HTERT RPE-1 (cell line): ENCODE data around the gene POLL.
"Not testable (repeated sequence)": the region's sequence is repeated elsewhere in the genome, so short reads cannot be mapped to it uniquely, and the experiment has no call there.

Source experiments
- in situ Hi-C: fragments of 300-500 bp; cut with MboI; formaldehyde crosslinking; loops from 4 replicates; pipeline ENCODE4 v1.14.3; 2020; ENCODE audit warnings: low sequenced_read_pairs

POLL gene

DNA sequence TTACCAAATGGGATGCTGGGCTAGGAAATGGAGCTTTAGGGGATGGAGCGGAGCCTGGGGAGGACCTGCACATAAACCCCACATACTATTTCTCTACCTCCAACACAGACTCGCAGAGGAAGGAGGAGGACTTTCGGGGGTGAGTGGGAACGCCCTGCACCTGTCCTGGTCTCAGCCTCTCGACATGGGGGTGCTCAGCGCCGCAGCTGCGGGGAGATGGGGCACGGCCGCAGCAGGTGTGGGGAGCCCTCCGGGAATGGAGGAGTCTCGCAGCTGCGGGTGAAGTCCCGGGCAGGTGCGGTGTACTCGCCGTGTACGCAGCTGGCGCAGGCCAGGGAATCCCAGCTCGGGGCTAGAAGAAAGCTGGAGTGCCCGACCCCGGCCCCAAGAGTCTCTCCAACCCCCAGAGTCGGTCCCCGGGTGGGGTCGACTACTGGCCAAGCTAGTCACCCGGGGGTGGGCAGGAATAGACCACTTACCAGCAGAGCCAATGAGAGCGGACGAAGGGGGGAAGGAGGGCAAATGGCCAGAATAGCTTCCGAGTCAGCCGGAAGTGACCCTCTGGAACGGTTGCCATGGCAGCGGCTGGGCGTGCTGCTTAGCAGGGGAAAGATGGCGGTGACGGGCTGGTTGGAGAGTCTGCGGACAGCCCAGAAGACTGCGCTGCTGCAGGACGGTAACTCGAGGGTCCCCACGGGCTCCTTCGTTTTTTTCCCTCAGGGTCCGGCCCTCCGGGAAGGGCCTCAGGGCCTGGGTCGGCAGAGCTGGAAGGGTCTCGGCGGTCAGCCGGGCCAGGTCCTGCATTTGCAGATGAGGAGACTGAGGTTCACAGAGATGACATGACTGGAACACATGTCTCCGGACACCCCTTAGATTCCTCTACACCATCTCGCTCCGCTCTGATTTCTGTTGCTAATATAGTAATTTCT lies at the start of gene POLL, which contains the start of gene DPCD:
Gene POLL (minus strand): TSS at position 533 of the 929 bp plus-strand sequence. CDS start 897 bp downstream, outside the sequence.
Gene DPCD (plus strand): TSS at position 597 of the 929 bp plus-strand sequence. CDS start 16 bp downstream, at position 613.
- in situ Hi-C loops: no loop called here

GRCh38 chr10:101633510-101633909 lies 45.5 kb upstream of the POLL start:
- in situ Hi-C loops: not testable (repeated sequence)

DNA sequence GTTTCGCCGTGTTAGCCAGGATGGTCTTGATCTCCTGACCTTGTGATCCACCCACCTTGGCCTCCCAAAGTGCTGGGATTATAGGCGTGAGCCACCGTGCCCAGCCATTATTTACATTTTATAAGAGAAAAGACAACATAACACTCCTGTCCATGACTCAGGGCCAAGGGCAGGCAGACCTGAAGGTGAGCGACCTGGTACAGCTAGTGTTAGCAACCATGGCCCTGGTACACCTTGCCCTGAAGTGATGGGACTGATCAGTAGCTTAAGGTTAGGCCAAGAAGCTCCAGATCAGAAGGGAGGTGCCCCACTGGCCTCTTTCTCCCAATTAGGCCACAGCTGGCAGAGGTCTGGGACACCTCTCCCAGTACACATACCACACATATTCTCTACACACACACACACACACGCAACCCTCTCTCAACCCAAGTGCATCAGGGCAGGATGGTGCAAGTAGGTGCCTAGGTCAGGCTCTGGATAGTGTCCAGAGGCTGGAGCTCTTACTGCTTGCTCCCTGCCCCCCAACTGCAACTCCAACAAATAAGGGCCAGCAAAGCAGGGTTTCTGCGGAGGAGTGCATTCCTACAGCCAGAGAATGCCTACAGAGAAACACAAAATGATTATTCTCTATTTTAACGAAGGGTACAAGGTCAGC lies 43.9 kb upstream of the POLL start:
- in situ Hi-C loops: no loop called here

- in situ Hi-C loops: no loop called here
These were observed 42.5 kb upstream of the POLL start for GRCh38 chr10:101630633-101630920.

DNA sequence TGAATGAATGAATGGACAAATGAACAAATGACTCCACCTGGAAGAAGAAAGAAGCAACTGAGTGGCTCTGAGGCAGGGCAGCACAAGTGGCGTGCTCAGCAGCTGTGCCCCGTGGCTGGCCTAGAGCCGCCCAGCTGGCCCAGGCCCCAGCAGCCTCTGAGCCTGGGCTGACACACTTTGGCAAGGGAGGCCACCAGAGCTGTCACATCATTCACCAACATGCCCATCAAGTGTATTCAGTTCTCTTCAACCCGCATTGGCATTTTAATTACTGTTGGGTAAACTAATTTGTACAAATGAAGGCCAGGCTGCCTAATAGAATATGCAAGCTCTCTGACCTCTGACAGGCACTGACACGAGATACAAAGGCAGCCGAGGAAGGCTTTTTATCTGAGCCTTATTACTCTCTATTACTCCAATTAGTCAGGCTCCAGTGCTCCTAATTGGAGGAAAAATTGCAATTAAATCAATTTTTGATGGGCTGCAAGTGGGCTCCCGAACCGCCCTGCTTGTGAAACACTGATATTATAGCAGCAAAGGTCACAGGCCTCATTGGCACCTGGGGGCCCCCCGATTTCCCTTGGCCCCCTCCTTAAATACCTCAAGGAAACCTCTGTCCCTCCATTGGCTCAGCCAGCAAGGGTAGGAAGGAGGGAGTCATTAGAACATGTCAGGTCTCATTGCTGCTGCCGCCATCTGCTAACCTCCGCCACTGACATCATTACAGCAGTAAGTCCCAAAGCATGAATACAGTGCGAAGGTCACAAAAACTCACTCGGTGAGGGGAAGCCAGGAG lies 42.0 kb upstream of the POLL start:
- in situ Hi-C loops: no loop called here

DNA sequence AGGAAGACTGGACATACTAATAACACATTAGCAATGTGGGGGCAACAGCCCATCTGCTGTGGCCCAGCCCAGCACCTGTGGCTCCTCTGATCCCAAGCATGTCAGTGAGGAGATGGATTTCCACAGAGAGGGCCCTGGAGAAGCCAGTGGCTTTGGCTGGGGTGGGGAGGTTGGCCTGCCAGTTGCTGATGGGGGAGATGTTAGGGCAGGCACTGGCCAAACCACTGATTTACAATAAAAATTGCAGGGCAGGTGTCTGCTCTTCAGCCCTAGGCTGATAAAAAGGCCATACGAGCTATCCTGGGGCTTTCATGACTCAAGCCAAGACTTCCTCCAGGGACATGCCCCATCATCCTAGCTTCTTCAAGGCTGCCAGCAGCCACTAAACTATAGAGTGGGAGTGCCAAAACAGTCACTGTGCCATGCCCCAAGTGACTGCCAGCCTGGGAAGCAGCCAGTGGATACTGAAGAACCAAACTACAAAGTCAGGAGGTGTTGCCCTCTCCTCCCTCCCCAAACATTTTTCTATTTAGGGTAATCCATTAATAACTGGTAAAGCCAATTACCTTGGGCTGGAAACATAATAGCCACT lies 37.9 kb upstream of the POLL start:
- in situ Hi-C loops: no loop called here

- in situ Hi-C loops: loop anchor here (25.0 kb wide), 1 partner anchor 163 kb away; the partner anchor contains the start of genes FGF8 and NPM3
These were observed 36.6 kb upstream of the POLL start for GRCh38 chr10:101624526-101625102.

DNA sequence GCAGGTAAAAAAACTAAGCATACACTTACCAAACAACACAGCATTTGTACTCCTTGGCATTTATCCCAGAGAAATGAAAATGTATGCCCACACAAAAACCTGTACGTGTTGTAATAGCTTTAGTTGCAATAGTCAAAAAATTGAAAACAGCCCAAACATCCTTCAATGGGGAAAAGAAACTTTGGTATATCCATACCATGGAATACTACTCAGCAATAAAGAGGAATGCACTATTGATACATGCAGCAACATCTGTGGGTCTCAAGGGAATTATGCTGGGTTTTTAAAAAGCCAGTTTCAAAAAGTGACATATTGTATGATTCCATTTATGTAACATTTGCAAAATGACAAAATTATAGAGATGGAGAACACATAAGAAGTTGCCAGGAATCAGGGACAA lies 35.5 kb upstream of the POLL start:
- in situ Hi-C loops: loop anchor here (25.0 kb wide), 1 partner anchor 164 kb away; the partner anchor contains the start of genes FGF8 and NPM3

DNA sequence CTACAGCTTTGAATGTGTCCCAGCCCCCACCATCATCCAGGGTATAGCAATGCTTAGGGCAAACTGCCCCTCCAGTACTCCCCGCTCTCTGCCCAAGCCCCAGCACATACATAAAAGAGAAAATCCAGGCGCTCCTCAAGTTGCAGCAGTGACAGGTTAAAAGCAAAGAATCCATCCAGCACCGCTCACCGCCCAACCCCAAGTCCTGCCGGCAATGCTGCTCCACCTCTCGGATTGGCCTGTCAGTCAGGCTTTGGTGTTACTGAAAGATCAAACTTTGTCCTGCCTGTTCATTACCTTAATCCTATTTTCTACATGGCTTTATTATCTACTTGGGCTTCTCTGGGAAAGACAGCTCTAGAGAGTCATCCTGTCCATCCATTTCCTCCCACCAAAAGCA lies 31.9 kb upstream of the POLL start:
- in situ Hi-C loops: loop anchor here (25.0 kb wide), 1 partner anchor 167 kb away; the partner anchor contains the start of genes FGF8 and NPM3

DNA sequence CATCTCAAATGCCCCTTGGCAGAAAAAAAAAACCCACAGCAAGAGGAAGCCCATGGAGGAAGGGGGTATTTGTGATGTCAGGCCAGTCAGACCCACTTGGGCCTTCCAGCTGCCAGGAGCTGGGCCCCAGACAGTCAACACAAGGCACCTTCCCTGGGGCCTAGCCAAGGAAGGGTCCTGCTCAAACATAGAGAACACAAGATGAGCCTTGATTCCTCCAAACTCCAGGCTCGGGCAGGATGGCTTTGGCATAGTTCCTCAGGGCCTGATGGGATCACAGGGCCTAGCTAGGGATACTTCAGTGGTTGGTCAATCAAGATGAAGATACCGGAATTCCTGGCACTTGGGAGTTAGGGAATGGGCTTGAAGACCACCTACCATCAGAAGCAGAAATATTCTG lies 30.8 kb upstream of the POLL start:
- in situ Hi-C loops: loop anchor here (25.0 kb wide), 1 partner anchor 168 kb away; the partner anchor contains the start of genes FGF8 and NPM3

GRCh38 chr10:101617824-101618568 lies 29.9 kb upstream of the POLL start:
- in situ Hi-C loops: loop anchor here (25.0 kb wide), 1 partner anchor 169 kb away; the partner anchor contains the start of genes FGF8 and NPM3

GRCh38 chr10:101617102-101617823 lies 29.2 kb upstream of the POLL start:
- in situ Hi-C loops: loop anchor here (25.0 kb wide), 1 partner anchor 170 kb away; the partner anchor contains the start of genes FGF8 and NPM3

- in situ Hi-C loops: loop anchor here (25.0 kb wide), 1 partner anchor 171 kb away; the partner anchor contains the start of genes FGF8 and NPM3
These were observed 28.5 kb upstream of the POLL start for GRCh38 chr10:101616415-101617101.

DNA sequence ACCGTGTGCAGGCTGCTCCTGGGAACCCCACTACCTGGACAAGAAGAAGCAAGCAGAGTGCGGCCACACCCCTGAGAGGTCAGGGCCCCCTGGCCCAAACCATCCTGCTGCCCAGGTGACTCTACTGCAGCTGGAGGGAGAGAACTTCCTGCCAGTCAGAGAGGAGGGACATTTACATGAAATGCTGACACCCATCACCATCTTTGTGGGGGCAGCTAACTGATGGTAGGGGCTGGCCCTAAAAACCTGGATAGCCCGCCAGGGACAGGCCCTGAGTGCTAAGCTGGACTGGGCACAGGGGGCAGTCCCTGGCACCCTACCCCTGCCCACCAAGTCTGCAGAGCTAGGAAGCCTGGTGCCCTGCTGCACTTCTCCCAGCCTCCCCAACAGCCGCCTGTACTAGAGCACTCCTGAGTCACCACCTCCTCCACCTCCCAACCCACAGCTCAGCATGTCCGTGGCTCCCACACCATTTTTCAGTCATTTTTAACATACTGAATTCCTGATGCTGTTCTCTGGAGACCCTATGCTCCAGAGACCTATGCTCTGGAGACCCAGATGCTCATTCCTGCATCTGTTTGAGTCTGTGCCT lies 27.6 kb upstream of the POLL start:
- in situ Hi-C loops: loop anchor here (25.0 kb wide), 1 partner anchor 172 kb away; the partner anchor contains the start of genes FGF8 and NPM3

DNA sequence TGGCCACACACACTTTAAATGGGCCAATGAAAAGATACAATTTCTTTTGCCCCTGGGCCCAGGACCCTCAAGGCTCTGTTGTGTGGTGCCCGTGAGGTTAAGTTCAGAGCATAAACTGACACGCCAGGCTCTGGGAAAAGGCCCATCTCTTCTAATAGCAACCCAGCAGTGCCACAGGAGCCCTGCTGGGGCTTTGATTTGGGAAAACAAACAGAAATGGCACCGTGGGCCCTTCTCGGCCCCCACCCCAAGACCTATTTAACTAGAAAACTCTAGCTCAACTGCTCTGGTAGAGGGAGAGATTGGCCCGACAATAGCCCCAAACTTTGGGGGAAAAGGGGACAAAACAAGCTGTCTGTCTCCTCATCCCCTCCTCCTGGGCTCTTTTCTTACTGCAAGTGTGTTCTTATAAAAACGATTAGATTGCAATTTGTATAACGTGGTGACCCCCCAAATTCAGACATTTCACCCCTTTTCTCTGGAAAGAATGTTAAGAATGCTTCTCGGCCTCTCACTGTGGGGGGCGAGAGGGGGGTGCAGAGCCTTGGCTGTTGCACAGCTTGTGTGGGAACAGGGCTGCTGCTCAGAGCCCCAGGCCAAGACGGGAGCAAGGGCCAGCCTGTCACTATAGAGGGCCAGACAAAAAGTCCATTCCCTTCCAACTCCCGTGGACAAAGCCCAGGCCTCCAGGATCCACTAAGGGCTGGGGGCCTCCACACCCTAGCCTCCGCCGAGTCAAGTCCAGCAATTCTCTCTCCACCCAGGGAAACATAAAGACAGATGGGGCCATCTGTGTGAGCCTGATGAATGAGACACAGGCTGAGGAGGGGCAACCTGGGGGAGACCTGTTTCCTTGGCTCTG lies 26.8 kb upstream of the POLL start:
- in situ Hi-C loops: loop anchor here (25.0 kb wide), 1 partner anchor 172 kb away; the partner anchor contains the start of genes FGF8 and NPM3

DNA sequence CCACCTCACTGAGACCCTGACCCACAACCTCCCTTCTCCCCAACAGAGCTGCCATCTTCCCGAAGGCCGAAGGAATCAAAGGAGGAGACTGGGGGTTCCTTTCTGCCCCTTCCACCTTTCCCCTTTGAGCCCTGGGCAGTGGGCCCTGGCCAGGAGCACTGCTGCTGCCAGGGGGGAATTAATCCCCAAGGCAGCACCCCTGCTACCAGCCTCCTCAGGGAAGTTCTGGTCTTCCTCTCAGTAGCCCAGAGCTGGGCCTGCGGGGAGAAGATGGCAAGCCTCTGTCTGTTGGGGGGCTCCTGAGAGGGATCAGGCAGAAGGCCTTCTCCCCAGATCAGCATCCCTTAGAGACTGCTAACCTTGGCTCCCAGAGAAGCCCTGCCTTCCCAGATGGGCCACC lies 25.6 kb upstream of the POLL start:
- in situ Hi-C loops: loop anchor here (25.0 kb wide), 1 partner anchor 174 kb away; the partner anchor contains the start of genes FGF8 and NPM3
